AG04450 (cell line): ENCODE measurements around the gene YES1. TPM values are rescaled to one million over a fixed set of nuclear protein-coding genes. Genes with fewer than 3 reads are reported as not detected.
"Not testable (repeated sequence)": the region's sequence is repeated elsewhere in the genome, so short reads cannot be mapped to it uniquely, and the experiment has no call there.

Experiments used
- CTCF ChIA-PET: fragments of 300-600, 350-600 bp; formaldehyde crosslinking; extraction: SDS; loops from one replicate; lab custom pipeline; 2022; ENCODE audit warnings: antibody characterized with exemption, inconsistent platforms; lab: Charles Lee
- POLR2A ChIA-PET: fragments of 350-600 bp; formaldehyde crosslinking; extraction: SDS; loops from one replicate; lab custom pipeline; 2021; ENCODE audit warnings: antibody characterized with exemption, inconsistent platforms; lab: Yijun Ruan, JAX
- DNase-seq: peaks from one replicate; pipeline ENCODE4 v3.0.0-alpha.2; 2011; ENCODE audit warnings: low read depth, low spot score
- H3K27ac ChIP-seq: one replicate; pipeline ENCODE4 v1.5.1; 2012; ENCODE audit warnings: low read depth, low read length, control low read depth
- H3K27me3 ChIP-seq: one replicate; pipeline ENCODE4 v1.6.0; 2012; ENCODE audit warnings: low read length; ENCODE audit not compliant: control insufficient read depth, insufficient read depth
- H3K4me3 ChIP-seq: 2 replicates; pipeline ENCODE4 v1.5.1; 2011; ENCODE audit warnings: mild to moderate bottlenecking, low read depth, low read length, control low read depth
- H3K9me3 ChIP-seq: 2 replicates; pipeline ENCODE4 v1.5.1; 2012; ENCODE audit warnings: low read length; ENCODE audit not compliant: control insufficient read depth, insufficient read depth
- CTCF ChIP-seq: IDR thresholded peaks from 2 replicates; pipeline ENCODE4 v1.5.1; 2011; ENCODE audit warnings: low read depth, low read length, control low read depth, inconsistent platforms
- polyA plus RNA-seq: library from polyadenylated mRNA; depleted of rRNA; stranded (reverse); fragments of >200 nt; gene quantifications from 2 replicates; pipeline ENCODE4 v1.2.3, GENCODE V29; 2011

The YES1 gene
- polyA plus RNA-seq, 1 experiment, result 23.3 TPM

- Histone ChIP-seq H3K27ac (no peak overlapping the region), H3K9me3 (no peaks in the 10 kb centered on the region), H3K27me3 (no peaks in the 10 kb centered on the region), H3K4me3 (no peak overlapping the region)
- ChIA-PET POLR2A (no interaction called here), CTCF (no interaction called here)
- no peak for DNase-seq
- TF ChIP-seq CTCF, result no peak
Observed at GRCh38 chr18:766550-766860, 45.5 kb downstream of the YES1 start.

DNA sequence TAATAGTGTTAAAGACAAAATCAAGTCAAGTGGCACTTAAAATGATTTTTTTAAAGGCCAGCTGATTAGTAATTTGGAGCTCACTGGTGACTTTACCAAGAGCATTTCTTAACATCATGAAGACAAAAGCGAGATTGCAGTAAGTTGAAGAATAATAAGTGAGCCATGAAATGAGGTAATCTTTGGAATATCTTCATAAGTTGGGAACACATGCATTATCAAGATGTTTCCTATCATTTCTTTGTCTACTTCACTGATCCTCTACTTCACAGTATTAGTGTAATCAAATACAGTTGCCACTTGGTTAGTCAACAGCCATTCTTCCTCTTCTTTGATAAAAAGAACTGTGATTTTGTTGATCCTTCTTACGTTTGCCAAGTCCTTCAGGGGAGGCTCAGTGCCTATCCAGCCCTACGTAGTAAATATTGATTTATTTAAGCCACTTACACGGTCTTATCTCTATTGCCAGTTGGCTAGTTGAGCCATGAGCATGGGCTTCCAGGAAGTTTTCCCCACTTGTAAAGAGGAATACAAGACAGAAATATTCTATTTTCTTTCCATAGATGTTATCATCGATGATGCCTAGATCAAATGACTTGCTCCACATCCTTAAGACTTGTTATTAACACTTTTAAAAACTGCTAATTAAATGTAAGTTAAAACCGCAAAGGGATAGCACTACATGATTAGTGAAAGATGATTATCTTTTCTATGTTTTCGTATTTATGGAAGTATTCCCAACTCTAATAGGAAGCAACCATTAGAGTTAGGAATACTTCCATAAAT, 46.1 kb downstream of the YES1 start:
- ChIA-PET POLR2A (no interaction called here), CTCF (interaction anchor here (0.9 kb wide), 1 partner anchor 66 kb away, joined by 3 read pairs; no protein-coding TSS in a partner anchor)
- no peak for TF ChIP-seq CTCF
- Histone ChIP-seq H3K27ac (no peak overlapping the region), H3K9me3 (no peaks in the 10 kb centered on the region), H3K27me3 (no peaks in the 10 kb centered on the region), H3K4me3 (no peak overlapping the region)
- no peak for DNase-seq

DNA sequence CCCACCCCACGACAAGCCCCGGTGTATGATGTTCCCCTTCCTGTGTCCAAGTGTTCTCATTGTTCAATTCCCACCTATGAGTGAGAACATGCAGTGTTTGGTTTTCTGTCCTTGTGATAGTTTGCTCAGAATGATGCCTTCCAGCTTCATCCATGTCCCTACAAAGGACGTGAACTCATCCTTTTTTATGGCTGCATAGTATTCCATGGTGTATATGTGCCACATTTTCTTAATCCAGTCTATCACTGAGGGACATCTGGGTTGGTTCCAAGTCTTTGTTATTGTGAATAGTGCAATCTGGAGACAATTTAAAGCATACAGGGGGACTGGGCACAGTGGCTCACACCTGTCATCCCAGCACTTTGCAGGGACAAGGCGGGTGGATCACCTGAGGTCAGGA, 52.2 kb downstream of the YES1 start:
- POLR2A ChIA-PET, H3K27me3 ChIP-seq, H3K27ac ChIP-seq, CTCF ChIA-PET, DNase-seq, H3K9me3 ChIP-seq, H3K4me3 ChIP-seq: not testable (repeated sequence)

- no peaks in the 10 kb centered on the region for H3K27me3 ChIP-seq
- CTCF ChIA-PET, result interaction anchor here (0.8 kb wide), 1 partner anchor 75 kb away, joined by 7 read pairs; no protein-coding TSS in a partner anchor
- POLR2A ChIA-PET, result no interaction called here
- H3K9me3 ChIP-seq, result no peaks in the 10 kb centered on the region
- DNase-seq, result no peak
- no peak for TF ChIP-seq CTCF
- H3K27ac ChIP-seq, result no peak overlapping the region
- no peak overlapping the region for H3K4me3 ChIP-seq
Observed at GRCh38 chr18:755506-755905, 56.5 kb downstream of the YES1 start.

DNA sequence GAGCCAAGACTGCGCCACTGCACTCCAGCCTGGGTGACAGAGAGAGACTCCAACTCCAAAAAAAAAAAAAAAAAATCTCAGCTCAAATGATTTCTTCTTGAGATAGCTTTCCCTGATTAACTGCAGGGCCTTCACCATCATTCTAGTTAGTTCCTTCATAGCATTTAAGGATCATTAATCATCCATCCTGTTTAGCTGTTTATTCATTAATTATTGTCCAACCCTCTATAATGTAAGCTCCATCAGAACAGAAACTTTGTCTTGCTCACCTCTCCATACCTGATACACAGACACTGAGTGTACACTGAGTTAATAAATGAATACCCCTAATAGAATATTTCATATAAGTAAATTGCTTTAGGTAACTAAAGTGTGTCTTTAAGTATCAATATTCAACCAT, 57.4 kb downstream of the YES1 start:
- no peak overlapping the region for H3K27ac ChIP-seq
- no peak for DNase-seq
- CTCF ChIA-PET, result interaction anchor here (0.6 to 3.7 kb wide), 5 partner anchors 12 to 85 kb away, joined by 3 to 19 read pairs (median 3); no protein-coding TSS in a partner anchor
- no peaks in the 10 kb centered on the region for H3K9me3 ChIP-seq
- H3K27me3 ChIP-seq, result no peaks in the 10 kb centered on the region
- TF ChIP-seq CTCF, result no peak
- no peak overlapping the region for H3K4me3 ChIP-seq
- POLR2A ChIA-PET, result interaction anchor here (0.6 kb wide), 1 partner anchor 87 kb away, joined by 5 read pairs; no protein-coding TSS in a partner anchor
